Gastrocnemius medialis (tissue), 4 donors: Measurements from ENCODE around the gene ITPR2. TPM values are rescaled to one million over a fixed set of nuclear protein-coding genes. Genes with fewer than 3 reads are reported as not detected.

ENCODE experiments used
- ATAC-seq, 2 donors: fragments of 150-250 bp; one replicate each; pipeline ENCODE4 v1.9.1; 2016
- DNase-seq, 2 donors: peaks; one replicate each; pipeline ENCODE4 v3.0.0-alpha.2; 2019
- H3K27ac ChIP-seq, 4 donors: fragments of 200-600 bp; sonication (generic); 1 replicate in 1 of 4; 2 replicates in 3 of 4; pipeline ENCODE4 v1.5.1; 2016 to 2018; ENCODE audit warnings: mild to moderate bottlenecking in 2 of 4, moderate library complexity in 1 of 4
- H3K27me3 ChIP-seq, 3 donors: fragments of 200-600 bp; sonication (generic) in 2 of 3; 1 replicate in 1 of 3; 2 replicates in 2 of 3; pipeline versions ENCODE4 v1.5.1 to v1.6.0; 2016 to 2019; ENCODE audit warnings: mild to moderate bottlenecking in 1 of 3, moderate library complexity in 1 of 3
- H3K36me3 ChIP-seq, 2 donors: fragments of 200-600 bp; sonication (generic) in 1 of 2; one replicate each; pipeline ENCODE4 v1.5.1; 2017 to 2018
- H3K4me1 ChIP-seq, 2 donors: fragments of 200-600 bp; sonication (generic) in 1 of 2; one replicate each; pipeline ENCODE4 v1.5.1; 2016 to 2017; ENCODE audit warnings: mild to moderate bottlenecking in 2 of 2
- H3K4me3 ChIP-seq, 4 donors: fragments of 200-600 bp; sonication (generic) in 3 of 4; 1 replicate in 1 of 4; 2 replicates in 3 of 4; pipeline ENCODE4 v1.5.1; 2016 to 2019; ENCODE audit warnings: mild to moderate bottlenecking in 2 of 4
- H3K9me3 ChIP-seq, 3 donors: fragments of 200-600 bp; sonication (generic) in 2 of 3; 1 replicate in 1 of 3; 2 replicates in 2 of 3; pipeline ENCODE4 v1.5.1; 2016 to 2019
- POLR2A ChIP-seq, 2 donors: fragments of 450-650 bp; IDR thresholded peaks; one replicate each; pipeline ENCODE4 v1.6.1; 2017; ENCODE audit warnings: antibody characterized with exemption in 2 of 2, mild to moderate bottlenecking in 2 of 2, moderate library complexity in 2 of 2
- in situ Hi-C, 4 donors: fragments of 200-750 bp; cut with MboI; loops; one replicate each; pipeline versions ENCODE4 v1.15.0 to v1.8.0; 2017; ENCODE audit warnings: low sequenced_read_pairs in 4 of 4
- intact Hi-C: fragments of 100-400 bp; cut with DNase I; formaldehyde crosslinking; loops from one replicate; pipeline ENCODE4 v1.15.1; 2023; ENCODE audit warnings: low total_unique reads
- total RNA-seq, 4 donors: library from RNA; depleted of rRNA; stranded (reverse); fragments of >200 nt; gene quantifications; one replicate each; pipeline versions ENCODE4 v1.1.0 to v1.2.3, GENCODE V29; 2016
- TF ChIP-seq, protein P1 (sequence below), 5 experiments: fragments of 450-650 bp in 3 of 5; fragments of 200-600 bp in 2 of 5; sonication (generic) in 2 of 5; IDR thresholded peaks in 4 of 5; conservative IDR thresholded peaks in 1 of 5; 1 replicate in 4 of 5; 2 replicates in 1 of 5; pipeline ENCODE4 v1.5.1; 2016 to 2019; ENCODE audit warnings: antibody characterized with exemption in 5 of 5, mild to moderate bottlenecking in 3 of 5, moderate library complexity in 3 of 5

Gene ITPR2
- total RNA-seq, 4 donors from 2014 or later, result 3.8 to 23.8 (median 4.1) TPM

GRCh38 chr12:26668230-26668629 is 164.8 kb downstream of the ITPR2 start:
- no peak overlapping the region for H3K4me3 ChIP-seq
- H3K9me3 ChIP-seq, result no peaks in the 10 kb centered on the region
- intact Hi-C loops, result no loop called here
- no peaks in the 10 kb centered on the region for H3K4me1 ChIP-seq
- ATAC-seq (no peak), DNase-seq (no peak)
- peaks cover 0 to 5% of the 10 kb centered on the region in 2 donors for H3K36me3 ChIP-seq
- TF ChIP-seq POLR2A (IDR thresholded peaks at IDR 0.05), result no peak
- TF ChIP-seq, protein P1, sequence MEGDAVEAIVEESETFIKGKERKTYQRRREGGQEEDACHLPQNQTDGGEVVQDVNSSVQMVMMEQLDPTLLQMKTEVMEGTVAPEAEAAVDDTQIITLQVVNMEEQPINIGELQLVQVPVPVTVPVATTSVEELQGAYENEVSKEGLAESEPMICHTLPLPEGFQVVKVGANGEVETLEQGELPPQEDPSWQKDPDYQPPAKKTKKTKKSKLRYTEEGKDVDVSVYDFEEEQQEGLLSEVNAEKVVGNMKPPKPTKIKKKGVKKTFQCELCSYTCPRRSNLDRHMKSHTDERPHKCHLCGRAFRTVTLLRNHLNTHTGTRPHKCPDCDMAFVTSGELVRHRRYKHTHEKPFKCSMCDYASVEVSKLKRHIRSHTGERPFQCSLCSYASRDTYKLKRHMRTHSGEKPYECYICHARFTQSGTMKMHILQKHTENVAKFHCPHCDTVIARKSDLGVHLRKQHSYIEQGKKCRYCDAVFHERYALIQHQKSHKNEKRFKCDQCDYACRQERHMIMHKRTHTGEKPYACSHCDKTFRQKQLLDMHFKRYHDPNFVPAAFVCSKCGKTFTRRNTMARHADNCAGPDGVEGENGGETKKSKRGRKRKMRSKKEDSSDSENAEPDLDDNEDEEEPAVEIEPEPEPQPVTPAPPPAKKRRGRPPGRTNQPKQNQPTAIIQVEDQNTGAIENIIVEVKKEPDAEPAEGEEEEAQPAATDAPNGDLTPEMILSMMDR (IDR thresholded peaks at IDR 0.05 in 4 of 5, conservative IDR thresholded peaks at IDR 0.05 in 1 of 5), result no peak
- in situ Hi-C loops, result loop anchor here in 2 of 4 donors (25.0 kb wide), 3 partner anchors 231 to 1231 kb away; no protein-coding TSS in a partner anchor
- no peak overlapping the region for H3K27ac ChIP-seq
- no peaks in the 10 kb centered on the region for H3K27me3 ChIP-seq

DNA sequence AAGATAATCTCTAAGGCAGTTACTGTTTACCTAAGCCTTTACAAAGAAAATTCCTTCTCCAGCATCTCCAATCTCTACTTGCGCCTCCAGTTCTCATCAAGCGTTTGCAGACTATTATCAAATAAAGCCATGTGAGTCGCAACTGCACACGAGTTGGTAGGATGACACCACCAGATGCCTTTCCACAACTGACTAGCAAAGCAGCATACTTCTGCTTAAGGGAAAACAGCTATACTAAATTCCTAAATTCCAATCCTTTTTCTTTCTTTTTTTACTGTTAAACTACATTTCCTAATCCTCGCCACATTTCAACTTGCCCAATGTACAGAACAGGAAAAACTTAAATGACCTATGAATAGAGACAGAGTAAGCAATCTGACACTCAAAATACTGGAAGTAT is 166.7 kb downstream of the ITPR2 start:
- Histone ChIP-seq H3K27ac (no peak overlapping the region), H3K27me3 (no peaks in the 10 kb centered on the region), H3K4me3 (no peak overlapping the region), H3K36me3 (peaks cover 0 to 10% of the 10 kb centered on the region in 2 donors), H3K4me1 (no peaks in the 10 kb centered on the region), H3K9me3 (no peaks in the 10 kb centered on the region)
- ATAC-seq, result no peak
- TF ChIP-seq, protein P1 (IDR thresholded peaks at IDR 0.05 in 4 of 5, conservative IDR thresholded peaks at IDR 0.05 in 1 of 5), result no peak
- TF ChIP-seq POLR2A (IDR thresholded peaks at IDR 0.05), result no peak
- intact Hi-C loops, result no loop called here
- no peak for DNase-seq
- in situ Hi-C loops, result loop anchor here in 2 of 4 donors (25.0 kb wide), 3 partner anchors 229 to 1229 kb away; no protein-coding TSS in a partner anchor

DNA sequence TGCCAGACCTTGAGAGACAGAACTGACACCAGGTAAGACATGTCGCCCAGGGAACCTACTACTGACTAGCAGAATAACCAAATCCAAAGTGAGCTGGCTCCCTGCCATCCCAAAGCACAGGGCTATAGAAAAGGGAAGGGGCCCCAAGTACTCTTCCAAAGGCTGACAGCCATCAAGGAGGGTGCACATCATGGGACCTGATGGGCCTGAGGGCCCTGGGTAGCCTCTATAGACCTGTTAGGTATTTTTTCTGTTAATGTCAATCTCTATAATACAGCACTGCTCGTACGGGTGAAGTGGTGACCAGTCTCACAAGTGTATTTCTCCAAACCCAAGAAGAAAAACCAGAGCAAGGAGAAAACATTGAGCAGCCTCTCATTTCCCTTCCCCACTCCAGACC is 171.6 kb downstream of the ITPR2 start:
- in situ Hi-C loops, result loop anchor here in 2 of 4 donors (25.0 kb wide), 3 partner anchors 224 to 1224 kb away; no protein-coding TSS in a partner anchor

GRCh38 chr12:26659930-26660329 is 173.1 kb downstream of the ITPR2 start:
- TF ChIP-seq, protein P1 (IDR thresholded peaks at IDR 0.05 in 4 of 5, conservative IDR thresholded peaks at IDR 0.05 in 1 of 5), result no peak
- TF ChIP-seq POLR2A (IDR thresholded peaks at IDR 0.05), result no peak
- ATAC-seq (no peak), DNase-seq (no peak)
- Histone ChIP-seq H3K27me3 (no peaks in the 10 kb centered on the region), H3K4me1 (no peaks in the 10 kb centered on the region), H3K36me3 (peaks cover 0 to 38% of the 10 kb centered on the region in 2 donors), H3K4me3 (no peak overlapping the region), H3K9me3 (no peaks in the 10 kb centered on the region), H3K27ac (no peak overlapping the region)
- in situ Hi-C loops, result loop anchor here in 2 of 4 donors (25.0 kb wide), 3 partner anchors 223 to 1223 kb away; no protein-coding TSS in a partner anchor
- intact Hi-C loops, result no loop called here

More for the DNA sequence above, 171.6 kb downstream of the ITPR2 start:
- ATAC-seq (no peak), DNase-seq (no peak)
- Histone ChIP-seq H3K4me3 (no peak overlapping the region), H3K36me3 (peaks cover 0 to 29% of the 10 kb centered on the region in 2 donors), H3K9me3 (no peaks in the 10 kb centered on the region), H3K4me1 (no peaks in the 10 kb centered on the region), H3K27me3 (no peaks in the 10 kb centered on the region), H3K27ac (no peak overlapping the region)
- intact Hi-C loops, result no loop called here
- TF ChIP-seq, protein P1 (IDR thresholded peaks at IDR 0.05 in 4 of 5, conservative IDR thresholded peaks at IDR 0.05 in 1 of 5), result no peak

DNA sequence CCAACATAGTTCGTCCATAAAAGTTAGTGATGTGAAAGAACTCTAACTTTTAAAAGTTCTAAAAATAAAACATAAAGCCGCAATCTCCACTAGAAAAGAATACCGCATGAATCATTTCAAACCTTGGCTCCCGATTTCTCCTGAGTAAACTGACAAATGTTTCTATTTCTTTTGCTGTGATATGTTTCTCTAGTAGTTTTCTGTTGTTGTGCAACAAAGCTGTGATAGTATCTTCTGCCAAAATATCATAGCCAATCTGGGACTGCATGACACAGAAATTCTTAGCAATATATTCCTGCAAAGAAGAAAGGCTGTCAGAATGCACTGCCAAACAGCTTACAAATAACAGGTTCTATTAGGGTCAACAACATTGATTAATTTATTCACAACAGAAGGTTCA is 174.0 kb downstream of the ITPR2 start:
- DNase-seq (no peak), ATAC-seq (no peak)
- intact Hi-C loops, result no loop called here
- no peaks in the 10 kb centered on the region for H3K9me3 ChIP-seq
- no peak overlapping the region for H3K4me3 ChIP-seq
- TF ChIP-seq, protein P1 (IDR thresholded peaks at IDR 0.05 in 4 of 5, conservative IDR thresholded peaks at IDR 0.05 in 1 of 5), result no peak
- no peak for TF ChIP-seq POLR2A (IDR thresholded peaks at IDR 0.05)
- in situ Hi-C loops, result loop anchor here in 2 of 4 donors (25.0 kb wide), 3 partner anchors 222 to 1222 kb away; no protein-coding TSS in a partner anchor
- no peaks in the 10 kb centered on the region for H3K4me1 ChIP-seq
- H3K27me3 ChIP-seq, result no peaks in the 10 kb centered on the region
- no peak overlapping the region for H3K27ac ChIP-seq
- peaks cover 0 to 38% of the 10 kb centered on the region in 2 donors for H3K36me3 ChIP-seq
